T47D (cell line): ENCODE data around the gene ZNF512.
"Not testable (repeated sequence)": the region's sequence is repeated elsewhere in the genome, so short reads cannot be mapped to it uniquely, and the experiment has no call there.

Experiments used
- DNase-seq, 2 experiments: peaks; one replicate each; pipeline versions ENCODE4 v3.0.0 to v3.0.0-alpha.2; 2011 to 2012; ENCODE audit warnings: low read depth in 1 of 2, low spot score in 1 of 2
- JUND ChIP-seq: IDR thresholded peaks from 2 replicates; pipeline ENCODE4 v1.6.1; 2012; ENCODE audit warnings: low read depth
- in situ Hi-C: cut with HindIII; loops from 2 replicates; pipeline ENCODE4 v1.10.0; 2016; ENCODE audit warnings: low sequenced_read_pairs, low pct_unique_long_range_greater_than_20kb

Gene ZNF512

DNA sequence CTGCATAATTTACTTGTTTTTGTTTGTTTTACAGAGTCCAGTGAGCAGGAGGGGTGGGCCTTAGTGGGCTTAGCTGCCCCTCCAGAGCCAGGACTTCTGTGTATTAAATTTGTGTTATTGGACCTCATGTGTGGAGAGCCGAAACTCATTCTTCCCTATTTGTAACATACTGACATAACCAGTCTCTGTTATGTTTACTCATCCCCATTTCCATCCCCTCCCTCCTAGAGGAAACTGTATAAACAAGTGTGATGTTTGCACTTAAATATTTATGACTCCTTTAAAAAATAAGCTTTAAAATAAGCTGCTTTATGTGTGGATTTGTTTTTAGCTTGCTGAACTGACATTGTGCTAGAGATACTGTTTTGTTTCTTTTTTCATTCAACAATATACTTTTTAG, 13.8 kb downstream of the ZNF512 start:
- peak; percentile 18 to 31 for DNase-seq
- in situ Hi-C loops: no loop called here
- no peak for TF ChIP-seq JUND

GRCh38 chr2:27606611-27607010, 23.8 kb downstream of the ZNF512 start:
- no peak for TF ChIP-seq JUND
- in situ Hi-C loops: no loop called here
- no peak for DNase-seq

DNA sequence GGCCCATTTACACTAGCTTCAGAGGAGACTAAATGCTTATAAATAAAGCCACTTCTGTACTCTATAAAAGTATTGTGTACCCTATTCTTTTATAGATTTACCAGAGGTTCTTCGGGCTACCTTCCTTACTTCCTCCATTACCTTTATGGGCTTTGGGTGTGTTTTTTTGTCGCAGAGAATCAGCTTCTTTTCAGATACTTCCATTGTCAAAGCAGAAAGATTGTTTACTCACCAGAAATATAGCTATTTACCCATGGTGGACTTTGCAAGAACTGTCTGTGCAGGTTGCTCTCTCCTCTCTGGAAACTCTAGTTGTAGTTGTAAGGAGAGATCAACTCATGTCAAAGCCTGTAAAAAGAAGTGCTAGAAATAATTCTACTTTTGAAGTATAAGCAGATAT, 31.1 kb downstream of the ZNF512 start:
- in situ Hi-C loops: no loop called here
- no peak for DNase-seq
- TF ChIP-seq JUND: no peak

DNA sequence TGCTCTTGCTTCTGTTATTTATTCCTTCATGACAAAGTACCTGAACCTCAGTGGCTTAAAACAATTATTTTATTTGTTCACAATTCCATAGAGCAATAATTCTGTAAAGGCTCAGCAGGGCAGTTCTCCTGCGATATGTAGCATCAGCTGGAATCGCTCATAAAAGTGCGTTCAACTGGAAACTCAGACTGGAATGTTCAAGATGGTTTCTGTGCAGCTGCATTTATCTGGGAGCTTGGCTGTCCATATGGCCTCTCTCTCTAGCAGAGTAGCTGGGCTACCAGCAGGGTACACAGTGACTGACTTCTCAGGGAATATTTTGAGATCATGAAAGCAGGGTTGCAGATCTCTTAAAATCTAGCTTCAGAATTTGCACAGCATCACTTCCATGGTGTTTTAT, 32.5 kb downstream of the ZNF512 start:
- no peak for TF ChIP-seq JUND
- no peak for DNase-seq
- in situ Hi-C loops: no loop called here

DNA sequence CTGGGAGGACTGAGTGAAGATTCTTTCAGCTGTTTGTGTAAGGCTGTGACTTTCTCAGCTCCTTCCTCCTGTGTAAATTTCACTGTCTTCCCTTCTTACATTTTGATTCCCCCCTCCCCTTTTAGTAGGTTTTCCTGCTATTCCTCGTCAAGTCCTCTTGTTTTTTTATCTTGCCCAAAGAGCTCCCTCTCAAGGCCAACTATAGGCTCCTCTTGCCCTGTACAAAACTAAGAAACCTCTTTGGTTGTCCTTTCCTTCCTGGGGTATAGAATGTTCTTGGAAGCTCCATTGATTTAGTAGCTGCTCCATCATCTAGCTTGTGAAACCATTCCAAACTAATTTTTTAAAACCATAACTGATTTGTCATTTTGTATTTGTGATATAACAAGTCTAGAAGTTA, 38.7 kb downstream of the ZNF512 start:
- TF ChIP-seq JUND: no peak
- in situ Hi-C loops: no loop called here
- peak in 1 of 2 experiments; percentile 19 for DNase-seq

GRCh38 chr2:27622921-27623384, 40.1 kb downstream of the ZNF512 start:
- no peak for DNase-seq
- TF ChIP-seq JUND: no peak
- in situ Hi-C loops: no loop called here

DNA sequence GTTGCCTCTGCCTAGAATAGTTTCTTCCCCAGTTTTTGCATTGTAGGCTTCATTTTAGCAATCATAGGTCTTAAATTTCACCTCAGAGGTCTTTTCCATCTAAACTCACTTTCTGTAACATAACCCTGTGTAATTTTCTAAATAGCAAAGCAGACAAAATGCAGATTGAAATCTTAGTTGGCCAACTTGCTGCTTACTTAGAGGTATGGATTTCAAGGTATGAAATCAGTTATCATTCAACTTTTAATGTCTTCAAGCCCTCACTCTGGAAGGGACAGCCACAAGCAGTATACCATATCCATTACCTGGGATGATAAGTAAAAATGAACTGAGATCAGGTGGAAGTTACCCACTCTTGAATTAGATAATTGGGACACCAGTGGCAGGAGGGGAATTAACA, 42.1 kb downstream of the ZNF512 start:
- no peak for TF ChIP-seq JUND
- in situ Hi-C loops: no loop called here
- DNase-seq: no peak

GRCh38 chr2:27626323-27626722, 43.5 kb downstream of the ZNF512 start:
- DNase-seq: peak in 1 of 2 experiments; percentile 42
- in situ Hi-C loops: not testable (repeated sequence)

DNA sequence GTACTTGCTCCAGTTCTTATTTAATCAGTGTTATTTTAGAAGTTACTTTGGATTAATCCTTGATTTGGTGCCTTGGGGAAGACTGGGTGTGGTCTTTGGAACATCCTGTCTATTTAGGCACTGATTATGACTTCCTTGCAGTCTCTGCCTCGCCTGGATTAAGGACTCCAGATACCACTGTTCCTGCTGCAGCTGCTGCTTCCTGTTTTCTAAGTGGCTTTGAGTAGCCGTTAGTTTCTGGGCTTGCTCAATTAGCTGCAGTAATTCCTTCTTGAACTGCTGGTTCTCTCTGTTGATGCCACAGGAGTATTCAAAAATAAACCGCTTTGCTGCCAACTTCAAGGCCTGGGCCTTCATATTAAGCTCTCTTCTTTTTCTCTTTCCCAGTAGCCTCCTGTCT, 44.1 kb downstream of the ZNF512 start:
- DNase-seq, in situ Hi-C loops: not testable (repeated sequence)

DNA sequence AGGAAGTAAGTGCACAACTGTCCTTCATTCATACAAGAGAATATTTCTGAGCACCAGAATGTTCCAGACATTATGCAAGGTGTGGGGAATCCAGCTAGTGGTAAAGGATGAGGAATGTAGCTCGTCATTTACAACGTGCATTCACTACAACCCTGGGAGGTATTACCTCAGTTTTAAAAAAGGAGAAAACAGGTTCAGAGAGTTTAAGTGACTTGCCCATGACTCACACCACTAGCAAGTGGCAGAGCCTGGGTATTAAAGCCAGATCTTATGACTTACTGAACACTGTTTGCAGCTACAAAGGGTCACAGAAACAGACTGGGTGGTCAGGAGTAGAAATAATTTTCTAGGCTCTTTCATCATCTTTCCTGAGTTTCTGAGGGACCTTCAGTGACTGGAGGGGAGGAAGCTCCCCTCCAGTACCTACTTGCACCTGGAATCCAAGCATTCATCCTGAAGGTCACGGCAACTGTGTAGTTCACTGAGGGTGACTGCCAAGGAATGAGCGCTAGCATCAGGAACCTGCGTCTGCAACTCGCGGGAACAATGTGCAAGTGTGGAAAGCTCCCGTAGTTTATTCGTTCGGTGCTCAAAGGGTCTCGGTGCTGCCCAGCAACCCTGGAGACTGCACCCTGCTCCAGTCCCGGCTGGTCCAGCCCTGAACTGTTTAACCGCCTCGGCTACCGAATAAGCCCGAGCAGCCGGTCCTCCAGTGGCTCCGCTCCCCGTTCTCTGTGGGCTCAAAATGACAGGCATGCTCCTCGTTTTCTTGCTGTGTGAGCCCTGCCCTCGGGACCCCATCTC, 45.3 kb downstream of the ZNF512 start:
- peak in 1 of 2 experiments; percentile 6 for DNase-seq

GRCh38 chr2:27628767-27629709, 46.2 kb downstream of the ZNF512 start, which contains the start of the genes CCDC121 and GPN1:
CCDC121 (minus strand) TSS chr2:27629012; CDS start chr2:27627799, 1,213 bp downstream.
GPN1 (plus strand) TSS chr2:27629050; CDS start chr2:27629059, 9 bp downstream.
- no peak for TF ChIP-seq JUND
- in situ Hi-C loops: no loop called here
- peak; percentile 50 to 73 for DNase-seq

More for the DNA sequence above, 45.3 kb downstream of the ZNF512 start:
- no peak for TF ChIP-seq JUND
- in situ Hi-C loops: no loop called here

- DNase-seq, in situ Hi-C loops: not testable (repeated sequence)
These were observed 47.4 kb downstream of the ZNF512 start for GRCh38 chr2:27630257-27630656.

DNA sequence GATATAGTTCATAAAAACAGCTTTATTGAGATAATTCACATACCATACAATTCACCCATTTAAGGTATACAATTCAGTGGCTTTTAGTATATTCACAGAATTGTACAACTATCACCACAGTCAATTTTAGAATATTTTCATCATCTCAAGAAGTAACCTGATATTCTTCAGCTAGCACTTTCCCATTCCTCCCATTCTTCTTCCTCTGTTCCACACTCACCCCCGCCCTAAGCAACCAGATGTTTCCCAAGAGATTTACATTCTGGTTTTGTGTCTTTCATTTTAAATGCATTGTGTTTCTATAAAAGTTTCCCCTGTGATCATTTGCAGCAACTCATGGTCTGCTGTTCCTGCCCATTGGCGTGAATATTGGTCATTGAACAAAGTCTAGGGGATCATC, 51.4 kb downstream of the ZNF512 start:
- DNase-seq: no peak
- in situ Hi-C loops: no loop called here
- no peak for TF ChIP-seq JUND
